Stimulated activated CD8-positive, alpha-beta memory T cell treated with anti-CD3 and anti-CD28 coated beads, Interleukin-12 subunit alpha, Interleukin-12 subunit beta, amount 100 ng/mL, for 24 hours (primary cell): ENCODE data around the gene ABCC3.
"Not testable (repeated sequence)": the region's sequence is repeated elsewhere in the genome, so short reads cannot be mapped to it uniquely, and the experiment has no call there.

Source experiments
- DNase-seq: peaks from one replicate; pipeline ENCODE4 v3.0.0-alpha.2; 2020; ENCODE audit errors: extremely low read depth

ABCC3 gene

GRCh38 chr17:50707289-50708049 lies 72.8 kb downstream of the ABCC3 start, which contains the start of gene ANKRD40:
Gene ANKRD40, minus strand, starts transcription at chr17:50707914. Its CDS starts 260 bp downstream, at chr17:50707654.
- peak; percentile 71 for DNase-seq

- no peak for DNase-seq
Measured at GRCh38 chr17:50708050-50709000, 73.6 kb downstream of the ABCC3 start.

GRCh38 chr17:50709053-50709452 lies 74.4 kb downstream of the ABCC3 start:
- not testable (repeated sequence) for DNase-seq

- no peak for DNase-seq
Measured at GRCh38 chr17:50710025-50710424, 75.3 kb downstream of the ABCC3 start.

GRCh38 chr17:50710650-50711049 lies 76.0 kb downstream of the ABCC3 start:
- no peak for DNase-seq

- no peak for DNase-seq
Measured at GRCh38 chr17:50712641-50713040, 78.0 kb downstream of the ABCC3 start.

- DNase-seq = no peak
Measured at GRCh38 chr17:50715471-50715870, 80.8 kb downstream of the ABCC3 start.

GRCh38 chr17:50719144-50719923 lies 84.7 kb downstream of the ABCC3 start, which contains the start of gene LUC7L3:
Gene LUC7L3, plus strand, starts transcription at chr17:50719603. Its CDS starts 130 bp downstream, at chr17:50719733.
- peak; percentile 78 for DNase-seq

- DNase-seq = no peak
Measured at GRCh38 chr17:50719924-50720794, 85.5 kb downstream of the ABCC3 start.

- DNase-seq = no peak
Measured at GRCh38 chr17:50721194-50722010, 86.7 kb downstream of the ABCC3 start.

GRCh38 chr17:50722746-50723145 lies 88.1 kb downstream of the ABCC3 start:
- DNase-seq = no peak

- DNase-seq = not testable (repeated sequence)
Measured at GRCh38 chr17:50724622-50725021, 89.9 kb downstream of the ABCC3 start.

GRCh38 chr17:50725769-50726655 lies 91.3 kb downstream of the ABCC3 start:
- DNase-seq = no peak

- no peak for DNase-seq
Measured at GRCh38 chr17:50728112-50728429, 93.4 kb downstream of the ABCC3 start.

GRCh38 chr17:50728881-50729765 lies 94.4 kb downstream of the ABCC3 start:
- no peak for DNase-seq

GRCh38 chr17:50731575-50732460 lies 97.1 kb downstream of the ABCC3 start:
- DNase-seq = no peak

GRCh38 chr17:50735287-50735686 lies 100.6 kb downstream of the ABCC3 start:
- DNase-seq = no peak
